ENCODE results near the gene PPP2R2B.

The PPP2R2B gene

GRCh38 chr5:146836226-146836842 is 42.2 kb downstream of the PPP2R2B start:
- H3K4me3 ChIP-seq = no peak overlapping the region
- no peak overlapping the region for H3K27ac ChIP-seq

DNA sequence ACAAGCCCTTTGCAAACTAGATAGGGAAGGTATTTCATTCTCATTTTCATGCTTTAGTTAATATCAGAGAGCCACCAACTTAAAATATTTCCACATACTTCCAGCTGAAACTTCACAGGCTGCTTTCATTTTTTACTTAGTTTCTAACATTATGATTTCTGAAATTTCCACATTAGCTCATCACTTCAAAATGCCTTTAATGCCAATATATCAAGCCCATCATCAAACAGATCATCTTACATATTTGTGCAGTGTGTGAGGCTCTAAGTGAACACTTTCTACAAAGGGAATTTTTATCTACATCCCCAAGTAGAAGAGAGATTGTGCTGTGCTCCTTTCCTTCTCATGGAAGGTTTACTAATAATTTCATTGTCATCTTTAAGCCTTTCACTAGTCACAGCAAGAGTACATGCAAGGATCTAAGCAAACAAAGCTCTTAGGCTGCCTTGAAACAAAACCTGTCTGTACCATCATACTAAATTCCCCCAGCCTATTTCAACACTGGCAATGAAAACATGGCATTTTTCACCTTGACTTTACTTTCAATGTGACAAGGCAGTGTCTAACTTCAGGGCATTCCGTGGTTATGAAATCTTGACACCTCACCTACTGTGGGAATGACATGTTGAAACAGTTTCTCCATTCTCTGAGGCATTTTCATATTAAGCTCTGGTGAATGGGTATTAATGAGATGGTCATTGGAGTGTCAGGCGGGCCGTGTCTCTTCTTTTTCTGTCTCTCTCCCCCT is 45.4 kb downstream of the PPP2R2B start:
- Histone ChIP-seq H3K4me3 (no peak overlapping the region), H3K27ac (no peak overlapping the region)

DNA sequence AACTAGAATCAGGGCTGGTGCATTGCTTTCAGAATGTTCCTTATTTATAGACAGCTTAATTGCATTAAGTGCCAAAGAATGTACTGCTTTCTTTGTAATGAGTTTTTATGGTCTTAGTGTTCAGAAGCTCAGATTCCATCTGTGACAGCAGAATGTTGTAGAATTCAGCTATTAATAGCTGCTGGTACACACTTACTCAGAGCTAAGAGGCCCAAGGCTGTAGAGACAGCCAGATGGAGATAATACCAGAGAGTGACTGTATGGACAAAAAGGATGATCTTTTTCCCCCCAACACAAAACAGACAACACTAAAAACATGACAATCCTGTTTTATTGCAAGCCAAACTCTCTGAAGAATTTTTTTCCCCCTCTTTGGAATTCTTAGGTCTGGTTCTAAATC is 50.2 kb downstream of the PPP2R2B start:
- Histone ChIP-seq H3K27ac (no peak overlapping the region), H3K4me3 (no peak overlapping the region)

GRCh38 chr5:146827901-146828300 is 50.7 kb downstream of the PPP2R2B start:
- Histone ChIP-seq H3K27ac (no peak overlapping the region), H3K4me3 (no peak overlapping the region)

DNA sequence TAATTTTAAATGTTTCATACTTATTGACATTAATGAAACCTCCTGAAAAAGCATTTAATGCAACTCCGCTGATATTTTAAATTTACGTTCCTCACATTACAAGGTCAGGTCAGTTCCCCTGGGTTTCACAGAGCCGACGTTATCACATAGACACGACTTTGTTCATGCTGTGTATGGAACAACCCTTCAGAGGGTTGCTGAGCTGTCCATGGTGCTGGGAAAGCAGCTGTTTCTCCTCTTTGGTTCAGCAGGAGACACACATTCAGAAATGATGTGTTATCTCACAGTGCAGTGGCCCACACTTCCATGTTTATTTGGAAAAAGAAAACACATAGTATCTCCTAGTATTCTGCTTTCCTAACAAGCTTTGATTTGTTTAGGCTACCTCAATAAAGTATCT is 53.5 kb downstream of the PPP2R2B start:
- Histone ChIP-seq H3K27ac (no peak overlapping the region), H3K4me3 (no peak overlapping the region)

GRCh38 chr5:146821732-146822131 is 56.8 kb downstream of the PPP2R2B start:
- no peak overlapping the region for H3K27ac ChIP-seq
- H3K4me3 ChIP-seq = no peak overlapping the region

DNA sequence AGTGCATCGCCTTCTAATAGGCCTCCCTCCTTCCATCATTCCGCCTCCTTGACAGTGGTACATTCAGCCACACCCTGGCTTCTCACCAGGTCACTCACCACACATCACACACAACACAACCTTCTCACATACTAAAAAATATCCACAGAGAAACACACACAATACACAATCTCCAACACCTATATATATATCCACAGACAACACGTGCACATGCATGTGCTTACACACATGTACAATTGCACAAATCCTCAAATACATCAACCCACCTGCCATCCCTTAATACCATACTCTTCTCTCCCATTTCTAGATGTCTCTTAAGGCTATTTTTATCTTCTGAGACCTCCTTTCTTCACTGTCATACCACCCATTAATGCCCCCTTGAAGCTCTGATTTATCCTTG is 57.6 kb downstream of the PPP2R2B start:
- no peak overlapping the region for H3K4me3 ChIP-seq
- H3K27ac ChIP-seq = no peak overlapping the region

DNA sequence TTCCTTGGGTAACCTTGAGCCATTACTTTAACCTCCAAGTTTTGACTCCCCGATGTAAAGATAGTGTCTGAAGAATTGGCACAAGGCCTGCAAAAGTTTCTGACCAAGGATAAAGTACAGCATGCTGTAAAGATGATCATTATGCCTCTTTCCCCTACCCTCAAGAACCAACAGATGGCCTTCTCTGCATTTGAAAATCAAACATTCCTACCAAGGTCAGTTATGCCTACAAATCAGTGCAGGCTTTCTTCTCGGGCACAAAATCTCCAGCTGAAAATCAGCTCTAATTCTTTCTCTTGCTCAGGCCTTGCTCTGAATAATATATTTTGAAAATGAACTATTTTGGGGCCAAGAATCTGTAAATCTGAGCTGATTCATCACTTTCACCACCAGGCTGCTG is 59.7 kb downstream of the PPP2R2B start:
- H3K27ac ChIP-seq = no peak overlapping the region

GRCh38 chr5:146817973-146818372 is 60.6 kb downstream of the PPP2R2B start:
- H3K4me3 ChIP-seq = no peak overlapping the region
- no peak overlapping the region for H3K27ac ChIP-seq

More for the DNA sequence above, 59.7 kb downstream of the PPP2R2B start:
- no peak overlapping the region for H3K4me3 ChIP-seq

- Histone ChIP-seq H3K27ac (no peak overlapping the region), H3K4me3 (no peak overlapping the region)
Observed at GRCh38 chr5:146816775-146817387, 61.7 kb downstream of the PPP2R2B start.

DNA sequence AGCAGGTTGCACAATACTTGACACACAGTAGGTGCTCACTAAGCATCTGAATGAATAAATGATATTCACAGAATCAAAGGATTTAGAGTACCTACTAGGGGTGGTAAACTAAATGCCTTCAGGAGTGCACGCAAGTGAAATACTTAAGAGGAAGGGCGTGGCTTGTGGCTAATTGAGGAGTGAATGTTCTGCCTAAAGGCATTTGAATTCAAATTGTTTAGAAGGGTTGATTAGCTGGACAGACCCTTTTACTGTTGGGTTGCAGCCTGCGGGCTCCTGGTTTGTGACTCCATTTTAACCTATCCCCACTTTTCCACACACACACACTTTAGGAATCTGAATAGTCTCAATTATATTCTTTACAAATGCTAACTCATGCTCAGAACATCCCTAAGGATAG is 63.1 kb downstream of the PPP2R2B start:
- Histone ChIP-seq H3K4me3 (no peak overlapping the region), H3K27ac (no peak overlapping the region)

GRCh38 chr5:146813346-146814157 is 65.0 kb downstream of the PPP2R2B start:
- H3K27ac ChIP-seq = no peak overlapping the region
- no peak overlapping the region for H3K4me3 ChIP-seq

DNA sequence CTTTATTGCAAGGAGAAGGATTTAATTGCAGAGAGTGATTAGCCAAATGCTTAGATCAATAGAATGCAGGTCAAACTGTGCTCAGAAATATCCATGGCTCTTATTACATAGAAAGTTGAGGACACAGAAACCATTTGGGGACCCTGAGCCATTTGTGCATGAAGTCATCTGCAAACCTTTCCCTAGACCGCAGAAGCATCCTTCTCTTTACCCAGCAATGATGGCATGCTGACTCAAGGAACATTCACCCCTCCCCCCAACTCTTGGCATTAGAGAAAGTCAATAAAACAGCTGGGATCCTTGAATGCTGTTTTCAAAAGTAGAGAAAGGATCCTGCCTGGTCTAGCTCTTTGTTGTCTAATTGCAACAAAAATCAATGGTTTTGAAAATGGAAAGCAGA is 73.5 kb downstream of the PPP2R2B start:
- H3K27ac ChIP-seq = no peak overlapping the region

GRCh38 chr5:146802945-146803522 is 75.5 kb downstream of the PPP2R2B start:
- H3K27ac ChIP-seq = no peak overlapping the region
- H3K4me3 ChIP-seq = no peak overlapping the region

More for the DNA sequence above, 73.5 kb downstream of the PPP2R2B start:
- H3K4me3 ChIP-seq = no peak overlapping the region

DNA sequence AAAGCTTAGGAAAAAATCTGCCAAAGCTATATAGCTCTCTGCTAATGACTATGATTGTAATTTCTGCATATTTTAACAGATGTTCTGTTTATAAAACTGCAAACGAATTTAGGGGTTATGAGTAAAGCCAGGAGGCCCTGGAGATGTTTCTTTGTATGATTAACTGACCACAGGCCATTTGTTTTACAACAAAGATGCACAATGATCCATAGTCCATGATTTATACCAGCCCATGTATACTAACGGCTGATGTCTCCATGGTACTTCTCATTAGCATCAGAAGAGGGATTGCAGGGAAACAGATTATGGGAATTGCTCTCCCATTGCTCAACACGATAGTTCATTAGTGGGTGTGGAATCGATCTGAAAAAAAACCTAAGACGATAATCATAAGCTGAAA is 78.9 kb downstream of the PPP2R2B start:
- H3K27ac ChIP-seq = no peak overlapping the region

GRCh38 chr5:146799231-146799630 is 79.3 kb downstream of the PPP2R2B start:
- Histone ChIP-seq H3K4me3 (no peak overlapping the region), H3K27ac (no peak overlapping the region)

More for the DNA sequence above, 78.9 kb downstream of the PPP2R2B start:
- H3K4me3 ChIP-seq = no peak overlapping the region

GRCh38 chr5:146797658-146798057 is 80.9 kb downstream of the PPP2R2B start:
- Histone ChIP-seq H3K27ac (no peak overlapping the region), H3K4me3 (no peak overlapping the region)

DNA sequence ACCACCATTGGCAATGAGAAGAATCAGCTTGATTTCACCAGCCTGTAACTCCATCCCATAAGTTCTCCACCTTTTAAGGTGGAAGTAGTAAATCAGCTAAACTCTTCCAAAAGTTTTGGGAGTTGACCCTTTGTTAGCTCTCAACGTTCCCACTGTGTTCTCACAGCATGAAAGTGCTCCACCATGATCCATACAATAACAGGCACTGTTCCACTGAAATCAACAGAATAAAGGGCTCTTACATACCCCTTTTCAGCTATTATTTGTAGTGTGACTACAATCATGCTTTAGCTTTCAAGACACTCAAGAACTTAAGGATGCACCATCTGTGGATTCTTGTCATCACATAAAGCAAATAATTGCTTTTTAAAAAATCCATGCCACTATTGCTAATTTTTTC is 81.6 kb downstream of the PPP2R2B start:
- Histone ChIP-seq H3K4me3 (no peak overlapping the region), H3K27ac (no peak overlapping the region)

DNA sequence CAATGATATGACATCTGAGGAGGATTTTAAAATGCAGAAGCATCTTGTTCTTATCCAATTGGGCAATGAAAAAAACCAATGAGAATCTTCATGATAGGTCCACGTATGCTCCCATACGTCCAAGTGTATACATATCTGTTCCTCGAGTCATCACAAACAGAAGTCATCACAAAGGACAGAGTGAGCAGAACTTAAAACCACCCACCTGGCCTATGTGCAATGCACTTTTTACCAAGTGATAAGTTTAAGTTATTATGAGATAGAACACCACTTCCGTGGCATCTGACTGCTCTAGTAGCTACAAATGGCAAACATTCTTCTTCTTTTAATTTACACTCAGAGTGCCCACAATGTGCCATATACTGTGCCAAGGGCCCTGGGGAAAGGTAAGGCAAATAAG is 82.4 kb downstream of the PPP2R2B start:
- H3K27ac ChIP-seq = no peak overlapping the region
- no peak overlapping the region for H3K4me3 ChIP-seq
